Measurements from ENCODE around the gene RNF25. TPM values are rescaled to one million over a fixed set of nuclear protein-coding genes. Genes with fewer than 3 reads are reported as not detected.

RNF25 gene
- total RNA-seq, 4 donors from 2014 or later = 19.0 to 42.6 (median 23.2) TPM

DNA sequence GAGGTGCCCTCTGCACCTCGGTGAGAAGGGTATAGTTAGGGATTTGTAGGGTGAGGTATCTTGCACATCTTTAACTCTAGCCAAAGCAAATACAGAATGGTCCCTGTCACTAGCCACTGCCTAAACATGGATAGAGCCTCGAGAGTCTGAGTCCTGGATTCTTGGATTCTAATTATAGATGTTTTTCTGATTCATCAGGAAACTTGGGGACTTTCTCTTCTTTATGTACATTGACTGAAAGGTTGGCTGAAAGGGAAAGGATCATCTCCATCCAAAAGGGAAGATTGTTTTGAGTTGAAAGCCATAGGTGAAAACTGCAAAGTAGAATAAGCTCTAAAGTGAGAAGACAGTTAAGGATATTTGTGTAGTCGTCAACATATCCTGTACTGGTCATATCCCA, 8.3 kb upstream of the RNF25 start:
- Histone ChIP-seq H3K27ac (no peak overlapping the region), H3K27me3 (no peaks in the 10 kb centered on the region), H3K4me1 (no peaks in the 10 kb centered on the region), H3K9me3 (no peaks in the 10 kb centered on the region), H3K4me3 (no peak overlapping the region), H3K36me3 (peaks cover 53% of the 10 kb centered on the region)
- 70% methylated on average over 3 of the region's 3 CpGs for WGBS
- DNase-seq (ENCODE audit: low spot score in 2 of 2) = no peak
- TF ChIP-seq EP300 (IDR thresholded peaks at IDR 0.05) (no peak), POLR2AphosphoS5 (IDR thresholded peaks at IDR 0.05) (no peak), POLR2A (IDR thresholded peaks at IDR 0.05) (no peak)
- TF ChIP-seq, protein P1, sequence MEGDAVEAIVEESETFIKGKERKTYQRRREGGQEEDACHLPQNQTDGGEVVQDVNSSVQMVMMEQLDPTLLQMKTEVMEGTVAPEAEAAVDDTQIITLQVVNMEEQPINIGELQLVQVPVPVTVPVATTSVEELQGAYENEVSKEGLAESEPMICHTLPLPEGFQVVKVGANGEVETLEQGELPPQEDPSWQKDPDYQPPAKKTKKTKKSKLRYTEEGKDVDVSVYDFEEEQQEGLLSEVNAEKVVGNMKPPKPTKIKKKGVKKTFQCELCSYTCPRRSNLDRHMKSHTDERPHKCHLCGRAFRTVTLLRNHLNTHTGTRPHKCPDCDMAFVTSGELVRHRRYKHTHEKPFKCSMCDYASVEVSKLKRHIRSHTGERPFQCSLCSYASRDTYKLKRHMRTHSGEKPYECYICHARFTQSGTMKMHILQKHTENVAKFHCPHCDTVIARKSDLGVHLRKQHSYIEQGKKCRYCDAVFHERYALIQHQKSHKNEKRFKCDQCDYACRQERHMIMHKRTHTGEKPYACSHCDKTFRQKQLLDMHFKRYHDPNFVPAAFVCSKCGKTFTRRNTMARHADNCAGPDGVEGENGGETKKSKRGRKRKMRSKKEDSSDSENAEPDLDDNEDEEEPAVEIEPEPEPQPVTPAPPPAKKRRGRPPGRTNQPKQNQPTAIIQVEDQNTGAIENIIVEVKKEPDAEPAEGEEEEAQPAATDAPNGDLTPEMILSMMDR (IDR thresholded peaks at IDR 0.05) = no peak

DNA sequence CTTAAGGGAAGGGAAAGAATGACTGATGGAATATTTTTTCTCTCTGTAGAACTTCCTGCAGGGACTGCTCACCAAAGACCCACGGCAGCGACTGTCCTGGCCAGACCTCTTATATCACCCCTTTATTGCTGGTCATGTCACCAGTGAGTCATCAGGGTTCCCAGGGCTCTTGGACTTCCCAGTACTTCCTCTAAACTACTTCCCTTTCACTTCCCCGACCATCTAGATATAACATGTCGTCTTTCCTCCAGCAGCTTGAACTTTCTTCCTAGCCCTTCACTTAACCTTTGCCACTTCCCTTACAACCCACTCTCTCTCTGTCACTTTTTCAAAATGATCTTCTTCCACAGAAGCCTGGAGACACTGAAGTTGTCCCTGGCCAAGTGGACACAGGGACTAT, 7.3 kb upstream of the RNF25 start:
- Histone ChIP-seq H3K36me3 (peaks cover 53% of the 10 kb centered on the region), H3K4me1 (no peaks in the 10 kb centered on the region), H3K4me3 (no peak overlapping the region), H3K27ac (no peak overlapping the region), H3K27me3 (no peaks in the 10 kb centered on the region), H3K9me3 (no peaks in the 10 kb centered on the region)
- TF ChIP-seq, protein P1 (IDR thresholded peaks at IDR 0.05) = no peak
- TF ChIP-seq POLR2AphosphoS5 (IDR thresholded peaks at IDR 0.05) (no peak), EP300 (IDR thresholded peaks at IDR 0.05) (no peak), POLR2A (IDR thresholded peaks at IDR 0.05) (no peak)
- WGBS = 81% methylated on average over 4 of the region's 4 CpGs
- DNase-seq (ENCODE audit: low spot score in 2 of 2) = no peak

DNA sequence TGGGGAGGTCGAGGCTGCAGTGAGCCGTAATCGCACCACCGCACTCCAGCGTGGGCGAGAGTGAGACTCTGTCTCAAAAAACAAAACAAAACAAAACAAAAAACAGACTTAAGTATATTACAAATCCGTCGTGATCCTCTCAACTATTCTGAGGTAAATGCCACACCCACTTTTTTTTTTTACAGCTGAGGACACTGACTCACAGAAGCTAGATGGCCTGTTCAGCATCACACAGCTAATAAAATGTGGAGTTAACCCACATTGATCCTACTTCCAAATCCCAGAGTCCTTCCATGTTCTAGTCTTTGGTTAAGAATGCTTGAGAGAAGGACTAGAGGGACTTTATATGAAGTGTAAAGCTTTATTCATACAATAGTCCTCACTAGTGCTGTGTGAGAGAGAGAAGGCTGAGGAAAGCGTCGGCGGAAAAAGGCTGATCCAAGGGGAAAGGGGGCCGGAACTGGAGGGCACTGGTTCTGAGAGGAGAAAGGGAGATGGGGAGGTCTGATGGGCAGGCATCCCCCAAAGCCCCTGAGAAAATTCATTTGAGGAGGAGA, 627 bp downstream of the RNF25 start:
- 45% methylated on average over 12 of the region's 12 CpGs for WGBS
- no peak for DNase-seq (ENCODE audit: low spot score in 2 of 2)
- Histone ChIP-seq H3K9me3 (no peaks in the 10 kb centered on the region), H3K4me3 (peak overlapping the region; percentile 71), H3K27me3 (no peaks in the 10 kb centered on the region), H3K4me1 (peaks cover 19% of the 10 kb centered on the region), H3K36me3 (peaks cover 25% of the 10 kb centered on the region), H3K27ac (peak overlapping the region; percentile 67)
- TF ChIP-seq, protein P1 (IDR thresholded peaks at IDR 0.05) = no peak
- no peak for TF ChIP-seq POLR2AphosphoS5 (IDR thresholded peaks at IDR 0.05)
- no peak for TF ChIP-seq POLR2A (IDR thresholded peaks at IDR 0.05)
- TF ChIP-seq EP300 (IDR thresholded peaks at IDR 0.05) = no peak

DNA sequence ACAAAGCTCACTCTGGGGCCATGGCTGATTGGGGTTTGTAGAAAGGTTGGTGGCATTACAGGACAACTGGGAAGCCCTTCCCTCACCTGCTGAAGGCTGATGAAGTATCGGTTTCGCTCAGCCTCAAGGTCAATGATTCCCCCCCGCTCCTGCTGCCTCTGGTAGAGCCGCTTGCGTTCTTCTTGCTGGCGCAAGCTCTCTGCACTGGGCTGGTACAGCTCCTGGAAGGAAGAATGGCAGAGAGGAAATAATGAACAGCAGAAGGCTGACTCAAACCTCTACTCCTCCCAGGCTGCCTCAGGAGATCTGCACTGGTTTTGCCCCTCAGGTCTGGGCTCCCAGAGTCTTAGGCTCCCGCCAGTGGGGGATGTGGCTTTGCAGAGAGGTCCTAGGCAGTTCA, 7.1 kb downstream of the RNF25 start:
- DNase-seq (ENCODE audit: low spot score in 2 of 2) = no peak
- WGBS = 95% methylated on average over 7 of the region's 7 CpGs

DNA sequence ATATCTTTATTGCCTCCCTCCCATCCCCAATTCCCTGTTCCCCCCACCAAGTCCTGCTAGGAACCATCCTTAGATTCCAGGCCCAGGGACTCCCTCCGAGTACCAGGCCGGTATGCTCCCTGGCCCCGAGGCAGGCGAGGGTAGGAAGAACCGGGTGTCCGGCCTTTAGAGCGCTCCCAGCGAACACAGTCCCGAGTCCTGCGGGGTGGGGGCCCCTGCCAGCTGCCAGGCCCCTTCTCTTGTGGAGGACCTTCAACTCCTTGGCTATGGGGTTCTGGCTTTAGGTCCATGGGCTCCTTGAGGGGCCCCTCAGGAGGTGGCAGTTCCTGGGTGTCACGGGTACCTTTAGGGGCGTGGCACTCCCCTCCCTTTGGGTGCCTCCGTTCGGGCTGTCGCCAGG, 7.9 kb downstream of the RNF25 start:
- DNase-seq (ENCODE audit: low spot score in 2 of 2) = no peak
- Histone ChIP-seq H3K27me3 (no peaks in the 10 kb centered on the region), H3K27ac (no peak overlapping the region), H3K4me1 (peaks cover 13% of the 10 kb centered on the region), H3K9me3 (no peaks in the 10 kb centered on the region), H3K4me3 (no peak overlapping the region), H3K36me3 (peaks cover 65% of the 10 kb centered on the region)
- TF ChIP-seq, protein P1 (IDR thresholded peaks at IDR 0.05) = no peak
- TF ChIP-seq POLR2AphosphoS5 (IDR thresholded peaks at IDR 0.05) (no peak), POLR2A (IDR thresholded peaks at IDR 0.05) (no peak), EP300 (IDR thresholded peaks at IDR 0.05) (no peak)
- WGBS = 89% methylated on average over 8 of the region's 15 CpGs

More for the DNA sequence above, 7.1 kb downstream of the RNF25 start:
- Histone ChIP-seq H3K36me3 (peaks cover 65% of the 10 kb centered on the region), H3K9me3 (no peaks in the 10 kb centered on the region), H3K4me3 (no peak overlapping the region), H3K27me3 (no peaks in the 10 kb centered on the region), H3K27ac (no peak overlapping the region), H3K4me1 (peaks cover 10% of the 10 kb centered on the region)
- TF ChIP-seq EP300 (IDR thresholded peaks at IDR 0.05) (no peak), POLR2A (IDR thresholded peaks at IDR 0.05) (no peak), POLR2AphosphoS5 (IDR thresholded peaks at IDR 0.05) (no peak)
- TF ChIP-seq, protein P1 (IDR thresholded peaks at IDR 0.05) = no peak

Data from suprapubic skin (tissue), 4 donors.